Neural cell (in vitro differentiated cells): ENCODE data around the gene SMCHD1. TPM values are rescaled to one million over a fixed set of nuclear protein-coding genes. Genes with fewer than 3 reads are reported as not detected.

Source experiments
- H2AFZ ChIP-seq: fragments of 200-600, 300-800 bp; sonication (generic), shearing (Covaris generic); 2 replicates; pipeline ENCODE4 v1.6.0; 2014; ENCODE audit warnings: low read depth, mild to moderate bottlenecking, antibody characterized with exemption, low read length, moderate library complexity
- H3F3A ChIP-seq: fragments of 200-600 bp; shearing (Covaris generic); 2 replicates; pipeline ENCODE4 v1.6.1; 2016; ENCODE audit warnings: mild to moderate bottlenecking, moderate library complexity, mixed read lengths, antibody characterized with exemption, low read length; ENCODE audit not compliant: insufficient read depth, poor library complexity, severe bottlenecking
- H3K27ac ChIP-seq: fragments of 200-600, 300-800 bp; sonication (generic), shearing (Covaris generic); 2 replicates; pipeline ENCODE4 v1.5.1; 2014; ENCODE audit warnings: mild to moderate bottlenecking, low read length, moderate library complexity
- H3K27me3 ChIP-seq: fragments of 300-800, 200-600 bp; sonication (generic), shearing (Covaris generic); 2 replicates; pipeline ENCODE4 v1.6.0; 2014; ENCODE audit warnings: mild to moderate bottlenecking, low read depth, low read length, moderate library complexity; ENCODE audit not compliant: insufficient read depth
- H3K36me3 ChIP-seq: fragments of 300-800, 200-600 bp; sonication (generic), shearing (Covaris generic); 2 replicates; pipeline ENCODE4 v1.5.1; 2014; ENCODE audit warnings: mild to moderate bottlenecking, antibody characterized with exemption, low read length, moderate library complexity; ENCODE audit not compliant: insufficient read depth
- H3K4me2 ChIP-seq: fragments of 300-800, 200-600 bp; sonication (generic), shearing (Covaris generic); 2 replicates; pipeline ENCODE4 v1.6.0; 2014; ENCODE audit warnings: mild to moderate bottlenecking, low read length
- H3K4me3 ChIP-seq: fragments of 300-800, 200-600 bp; sonication (generic), shearing (Covaris generic); 2 replicates; pipeline ENCODE4 v1.5.1; 2014; ENCODE audit warnings: mild to moderate bottlenecking, low read length, moderate library complexity
- H3K79me2 ChIP-seq: fragments of 200-600 bp; shearing (Covaris generic); replicated peaks from 2 replicates; pipeline ENCODE4 v1.6.0; 2014; ENCODE audit warnings: mild to moderate bottlenecking, low read length, moderate library complexity; ENCODE audit not compliant: insufficient read depth
- H3K9ac ChIP-seq: fragments of 300-800, 200-600 bp; sonication (generic), shearing (Covaris generic); 2 replicates; pipeline ENCODE4 v1.6.1; 2016; ENCODE audit warnings: mild to moderate bottlenecking, low read length, mixed read lengths
- H3K9me2 ChIP-seq: fragments of 200-600 bp; shearing (Covaris generic); 2 replicates; pipeline ENCODE4 v1.6.1; 2016; ENCODE audit warnings: mild to moderate bottlenecking, low read length, mixed read lengths; ENCODE audit not compliant: insufficient read depth
- H3K9me3 ChIP-seq: fragments of 200-600, 300-800 bp; sonication (generic), shearing (Covaris generic); 2 replicates; pipeline ENCODE4 v1.6.1; 2016; ENCODE audit warnings: mild to moderate bottlenecking, mixed run types, low read length, moderate library complexity, mixed read lengths
- H4K20me1 ChIP-seq: fragments of 200-600 bp; shearing (Covaris generic); 2 replicates; pipeline ENCODE4 v1.6.1; 2016; ENCODE audit warnings: mild to moderate bottlenecking, mixed run types; ENCODE audit not compliant: insufficient read depth
- CTCF ChIP-seq: fragments of 450-650 bp; IDR thresholded peaks from 2 replicates; pipeline ENCODE4 v1.5.1; 2014; ENCODE audit warnings: antibody characterized with exemption, mild to moderate bottlenecking, moderate library complexity; ENCODE audit not compliant: poor library complexity, severe bottlenecking
- EP300 ChIP-seq: fragments of 450-650 bp; conservative IDR thresholded peaks from 2 replicates; pipeline ENCODE4 v1.6.1; 2014; ENCODE audit warnings: antibody characterized with exemption, mild to moderate bottlenecking, moderate library complexity; ENCODE audit not compliant: poor library complexity, severe bottlenecking
- EZH2 ChIP-seq: fragments of 200-600, 300-800 bp; shearing (Covaris generic), sonication (generic); IDR thresholded peaks from 2 replicates; pipeline ENCODE4 v1.6.1; 2014; ENCODE audit warnings: antibody characterized with exemption, low read length, borderline replicate concordance, mild to moderate bottlenecking; ENCODE audit not compliant: insufficient read depth, poor library complexity, severe bottlenecking
- MXI1 ChIP-seq: fragments of 450-650 bp; conservative IDR thresholded peaks from 2 replicates; pipeline ENCODE4 v1.6.1; 2014; ENCODE audit warnings: antibody characterized with exemption, mild to moderate bottlenecking; ENCODE audit not compliant: poor library complexity, severe bottlenecking
- POLR2AphosphoS5 ChIP-seq: IDR thresholded peaks from 2 replicates; pipeline ENCODE4 v1.6.1; 2012
- RAD21 ChIP-seq: fragments of 450-650 bp; conservative IDR thresholded peaks from 2 replicates; pipeline ENCODE4 v1.6.1; 2014; ENCODE audit warnings: antibody characterized with exemption, mild to moderate bottlenecking, moderate library complexity
- SMC3 ChIP-seq: fragments of 450-650 bp; conservative IDR thresholded peaks from 2 replicates; pipeline ENCODE4 v1.6.1; 2014; ENCODE audit warnings: antibody characterized with exemption, mild to moderate bottlenecking, moderate library complexity; ENCODE audit not compliant: poor library complexity
- TAF1 ChIP-seq: IDR thresholded peaks from 2 replicates; pipeline ENCODE4 v1.6.1; 2012; ENCODE audit warnings: low read depth
- polyA plus RNA-seq: library from polyadenylated mRNA; depleted of rRNA; stranded (reverse); fragments of >200 nt; gene quantifications from 2 replicates; pipeline ENCODE4 v1.2.3, GENCODE V29; 2014
- TF ChIP-seq, protein P1 (sequence below): IDR thresholded peaks from 2 replicates; pipeline ENCODE4 v1.6.1; 2012; ENCODE audit warnings: borderline replicate concordance

Gene SMCHD1
- polyA plus RNA-seq, 1 donor from 2014 or later = 49.4 TPM

- no peak overlapping the region for H3K27ac ChIP-seq
- H3K79me2 ChIP-seq = no peaks in the 10 kb centered on the region
- no peaks in the 10 kb centered on the region for H4K20me1 ChIP-seq
- TF ChIP-seq POLR2AphosphoS5 (no peak), RAD21 (no peak), CTCF (no peak), EZH2 (no peak), EP300 (no peak), TAF1 (no peak), MXI1 (no peak), SMC3 (no peak)
- TF ChIP-seq, protein P1, sequence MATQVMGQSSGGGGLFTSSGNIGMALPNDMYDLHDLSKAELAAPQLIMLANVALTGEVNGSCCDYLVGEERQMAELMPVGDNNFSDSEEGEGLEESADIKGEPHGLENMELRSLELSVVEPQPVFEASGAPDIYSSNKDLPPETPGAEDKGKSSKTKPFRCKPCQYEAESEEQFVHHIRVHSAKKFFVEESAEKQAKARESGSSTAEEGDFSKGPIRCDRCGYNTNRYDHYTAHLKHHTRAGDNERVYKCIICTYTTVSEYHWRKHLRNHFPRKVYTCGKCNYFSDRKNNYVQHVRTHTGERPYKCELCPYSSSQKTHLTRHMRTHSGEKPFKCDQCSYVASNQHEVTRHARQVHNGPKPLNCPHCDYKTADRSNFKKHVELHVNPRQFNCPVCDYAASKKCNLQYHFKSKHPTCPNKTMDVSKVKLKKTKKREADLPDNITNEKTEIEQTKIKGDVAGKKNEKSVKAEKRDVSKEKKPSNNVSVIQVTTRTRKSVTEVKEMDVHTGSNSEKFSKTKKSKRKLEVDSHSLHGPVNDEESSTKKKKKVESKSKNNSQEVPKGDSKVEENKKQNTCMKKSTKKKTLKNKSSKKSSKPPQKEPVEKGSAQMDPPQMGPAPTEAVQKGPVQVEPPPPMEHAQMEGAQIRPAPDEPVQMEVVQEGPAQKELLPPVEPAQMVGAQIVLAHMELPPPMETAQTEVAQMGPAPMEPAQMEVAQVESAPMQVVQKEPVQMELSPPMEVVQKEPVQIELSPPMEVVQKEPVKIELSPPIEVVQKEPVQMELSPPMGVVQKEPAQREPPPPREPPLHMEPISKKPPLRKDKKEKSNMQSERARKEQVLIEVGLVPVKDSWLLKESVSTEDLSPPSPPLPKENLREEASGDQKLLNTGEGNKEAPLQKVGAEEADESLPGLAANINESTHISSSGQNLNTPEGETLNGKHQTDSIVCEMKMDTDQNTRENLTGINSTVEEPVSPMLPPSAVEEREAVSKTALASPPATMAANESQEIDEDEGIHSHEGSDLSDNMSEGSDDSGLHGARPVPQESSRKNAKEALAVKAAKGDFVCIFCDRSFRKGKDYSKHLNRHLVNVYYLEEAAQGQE = no peak
- H3K36me3 ChIP-seq = no peaks in the 10 kb centered on the region
- no peak overlapping the region for H3K9ac ChIP-seq
- no peaks in the 10 kb centered on the region for H3K9me3 ChIP-seq
- no peaks in the 10 kb centered on the region for H3K27me3 ChIP-seq
- no peak overlapping the region for H3K4me3 ChIP-seq
- no peaks in the 10 kb centered on the region for H3K9me2 ChIP-seq
- H3K4me2 ChIP-seq = no peak overlapping the region
- no peaks in the 10 kb centered on the region for H3F3A ChIP-seq
- H2AFZ ChIP-seq = no peak overlapping the region
Measured at GRCh38 chr18:2636126-2636631, 19.3 kb upstream of the SMCHD1 start.

GRCh38 chr18:2641638-2642037, 13.9 kb upstream of the SMCHD1 start:
- Histone ChIP-seq H3K4me3 (no peak overlapping the region), H2AFZ (no peak overlapping the region), H3F3A (no peaks in the 10 kb centered on the region), H3K9me3 (no peaks in the 10 kb centered on the region), H3K9ac (no peak overlapping the region), H3K36me3 (no peaks in the 10 kb centered on the region), H3K79me2 (no peaks in the 10 kb centered on the region), H4K20me1 (no peaks in the 10 kb centered on the region), H3K27ac (no peak overlapping the region), H3K27me3 (no peaks in the 10 kb centered on the region), H3K9me2 (no peaks in the 10 kb centered on the region), H3K4me2 (no peak overlapping the region)
- TF ChIP-seq EP300 = no peak
- no peak for TF ChIP-seq EZH2
